Anterior cingulate cortex (tissue), 58 donors: Measurements from ENCODE around the gene FAM3A.

Source experiments
- DNase-seq, 58 donors: peaks; one replicate each; lab custom pipeline; 2025; lab: John Stamatoyannopoulos, UW

The FAM3A gene

GRCh38 chrX:154484255-154485149 is 31.5 kb downstream of the FAM3A start:
- no peak for DNase-seq

GRCh38 chrX:154483325-154483724 is 32.7 kb downstream of the FAM3A start:
- DNase-seq = no peak

GRCh38 chrX:154482786-154483185 is 33.2 kb downstream of the FAM3A start:
- DNase-seq = no peak

- DNase-seq = no peak
Measured at GRCh38 chrX:154481911-154482601, 34.0 kb downstream of the FAM3A start.

- DNase-seq = no peak
Measured at GRCh38 chrX:154481195-154481594, 34.8 kb downstream of the FAM3A start.

GRCh38 chrX:154478728-154479622 is 37.1 kb downstream of the FAM3A start, which contains the start of gene LAGE3:
Gene LAGE3, minus strand, starts transcription at chrX:154479281. Its CDS starts 366 bp downstream, at chrX:154478915.
- peak; percentile 22 to 93 (median 86) for DNase-seq

- DNase-seq = no peak
Measured at GRCh38 chrX:154477891-154478477, 38.0 kb downstream of the FAM3A start.

- no peak for DNase-seq
Measured at GRCh38 chrX:154476821-154477220, 39.2 kb downstream of the FAM3A start.

GRCh38 chrX:154473683-154474082 is 42.3 kb downstream of the FAM3A start:
- DNase-seq = no peak

GRCh38 chrX:154472685-154473632 is 43.1 kb downstream of the FAM3A start:
- no peak for DNase-seq

- DNase-seq = no peak
Measured at GRCh38 chrX:154471839-154472684, 44.0 kb downstream of the FAM3A start.

- no peak for DNase-seq
Measured at GRCh38 chrX:154470914-154471568, 45.0 kb downstream of the FAM3A start.

- no peak for DNase-seq
Measured at GRCh38 chrX:154470434-154470833, 45.6 kb downstream of the FAM3A start.

- DNase-seq = no peak
Measured at GRCh38 chrX:154469880-154470279, 46.2 kb downstream of the FAM3A start.

GRCh38 chrX:154469114-154469513 is 46.9 kb downstream of the FAM3A start:
- no peak for DNase-seq

GRCh38 chrX:154468217-154468616 is 47.8 kb downstream of the FAM3A start:
- DNase-seq = no peak

- no peak for DNase-seq
Measured at GRCh38 chrX:154467556-154467955, 48.5 kb downstream of the FAM3A start.

GRCh38 chrX:154466907-154467306 is 49.1 kb downstream of the FAM3A start:
- DNase-seq = no peak
